Neural crest cell (in vitro differentiated cells): ENCODE results near the gene AGBL5. TPM values are rescaled to one million over a fixed set of nuclear protein-coding genes. Genes with fewer than 3 reads are reported as not detected.

Source experiments
- DNase-seq: peaks from one replicate; pipeline ENCODE4 v3.0.0; 2021; ENCODE audit warnings: low read depth, mixed read lengths, low spot score
- H3K27ac Mint-ChIP-seq: one replicate; pipeline ENCODE4 v1.8.0; 2021; ENCODE audit warnings: mild to moderate bottlenecking, mixed read lengths; ENCODE audit not compliant: unreplicated experiment
- H3K27me3 Mint-ChIP-seq: 2 replicates; pipeline ENCODE4 v1.8.0; 2021; ENCODE audit warnings: low read depth, mild to moderate bottlenecking, mixed read lengths
- H3K36me3 Mint-ChIP-seq: 2 replicates; pipeline ENCODE4 v1.8.0; 2021; ENCODE audit warnings: low read depth, mild to moderate bottlenecking, mixed read lengths
- H3K4me1 Mint-ChIP-seq: 2 replicates; pipeline ENCODE4 v1.8.0; 2021; ENCODE audit warnings: mixed read lengths
- H3K4me3 Mint-ChIP-seq: one replicate; pipeline ENCODE4 v1.8.0; 2021; ENCODE audit warnings: mild to moderate bottlenecking, mixed read lengths
- H3K9me3 Mint-ChIP-seq: 2 replicates; pipeline ENCODE4 v1.8.0; 2021; ENCODE audit warnings: mixed read lengths
- long read RNA-seq: library from polyadenylated mRNA; unstranded; transcript quantifications from one replicate; pipeline ENCODE4 v2.0.0, GENCODE V29; 2020
- total RNA-seq: library from RNA; stranded (reverse); gene quantifications from 2 replicates; pipeline ENCODE4 v1.2.1, GENCODE V29; 2021
- TF ChIP-seq, protein P1 (sequence below): fragments of 200-600 bp; sonication (generic); conservative IDR thresholded peaks from 2 replicates; pipeline ENCODE4 v1.5.0; 2021; ENCODE audit warnings: antibody characterized with exemption, mild to moderate bottlenecking

The AGBL5 gene, protein sequence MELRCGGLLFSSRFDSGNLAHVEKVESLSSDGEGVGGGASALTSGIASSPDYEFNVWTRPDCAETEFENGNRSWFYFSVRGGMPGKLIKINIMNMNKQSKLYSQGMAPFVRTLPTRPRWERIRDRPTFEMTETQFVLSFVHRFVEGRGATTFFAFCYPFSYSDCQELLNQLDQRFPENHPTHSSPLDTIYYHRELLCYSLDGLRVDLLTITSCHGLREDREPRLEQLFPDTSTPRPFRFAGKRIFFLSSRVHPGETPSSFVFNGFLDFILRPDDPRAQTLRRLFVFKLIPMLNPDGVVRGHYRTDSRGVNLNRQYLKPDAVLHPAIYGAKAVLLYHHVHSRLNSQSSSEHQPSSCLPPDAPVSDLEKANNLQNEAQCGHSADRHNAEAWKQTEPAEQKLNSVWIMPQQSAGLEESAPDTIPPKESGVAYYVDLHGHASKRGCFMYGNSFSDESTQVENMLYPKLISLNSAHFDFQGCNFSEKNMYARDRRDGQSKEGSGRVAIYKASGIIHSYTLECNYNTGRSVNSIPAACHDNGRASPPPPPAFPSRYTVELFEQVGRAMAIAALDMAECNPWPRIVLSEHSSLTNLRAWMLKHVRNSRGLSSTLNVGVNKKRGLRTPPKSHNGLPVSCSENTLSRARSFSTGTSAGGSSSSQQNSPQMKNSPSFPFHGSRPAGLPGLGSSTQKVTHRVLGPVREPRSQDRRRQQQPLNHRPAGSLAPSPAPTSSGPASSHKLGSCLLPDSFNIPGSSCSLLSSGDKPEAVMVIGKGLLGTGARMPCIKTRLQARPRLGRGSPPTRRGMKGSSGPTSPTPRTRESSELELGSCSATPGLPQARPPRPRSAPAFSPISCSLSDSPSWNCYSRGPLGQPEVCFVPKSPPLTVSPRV
- 67.2 and 67.7 TPM in 2 replicates for total RNA-seq
- long read RNA-seq, partial matches to known transcripts = 18 of 25 reads
- long read RNA-seq, other reads (novel, unspliced or antisense) = 5 of 25 reads

DNA sequence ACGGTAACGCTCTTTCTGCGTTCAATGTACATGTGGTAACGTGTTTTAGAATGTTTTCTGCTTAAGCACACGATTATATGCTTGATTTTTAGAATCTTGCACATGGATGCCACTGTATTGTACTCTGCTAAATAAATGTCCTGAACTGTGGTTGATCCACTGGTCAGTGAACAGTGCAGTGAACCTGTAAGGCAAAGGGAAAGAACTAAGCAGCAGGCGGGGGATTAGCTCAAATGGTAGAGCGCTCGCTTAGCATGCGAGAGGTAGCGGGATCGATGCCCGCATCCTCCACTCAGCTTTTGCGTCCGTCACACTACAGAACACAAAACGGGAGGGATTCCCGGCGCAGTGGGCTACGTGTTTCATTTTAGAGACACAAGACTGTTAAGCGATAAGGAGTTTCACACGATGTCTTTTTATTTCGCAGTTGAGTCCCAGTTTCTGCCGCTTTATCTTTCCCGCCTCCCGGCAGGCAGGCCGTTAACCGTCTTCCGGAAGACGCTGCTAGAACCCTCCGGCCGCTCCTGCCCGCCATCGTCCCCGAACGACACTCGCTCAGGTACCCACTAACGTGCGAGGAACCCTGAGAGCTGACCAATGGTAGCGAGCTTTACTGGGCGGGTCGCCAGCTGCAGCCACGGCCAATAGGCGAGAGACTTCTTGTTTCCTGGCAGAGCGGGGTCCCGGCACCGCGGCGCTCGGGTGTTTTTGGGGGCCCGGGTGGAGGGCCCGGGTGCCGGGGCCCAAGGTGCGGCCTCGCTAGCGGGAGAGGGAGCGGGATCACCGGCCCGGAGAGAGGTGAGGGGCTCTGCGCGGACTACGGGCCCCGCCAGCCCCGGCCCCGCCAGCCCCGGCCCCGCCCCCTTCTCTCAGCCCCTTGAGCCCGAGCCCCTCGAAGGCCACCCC lies at the start of gene AGBL5:
Gene AGBL5, plus strand, starts transcription at position 673 of the 906 bp plus-strand sequence. CDS start 1,291 bp downstream, outside the sequence.
- peaks cover 22% of the 10 kb centered on the region for H3K27me3 Mint-ChIP-seq
- H3K9me3 Mint-ChIP-seq = peaks cover 5% of the 10 kb centered on the region
- TF ChIP-seq, protein P1, sequence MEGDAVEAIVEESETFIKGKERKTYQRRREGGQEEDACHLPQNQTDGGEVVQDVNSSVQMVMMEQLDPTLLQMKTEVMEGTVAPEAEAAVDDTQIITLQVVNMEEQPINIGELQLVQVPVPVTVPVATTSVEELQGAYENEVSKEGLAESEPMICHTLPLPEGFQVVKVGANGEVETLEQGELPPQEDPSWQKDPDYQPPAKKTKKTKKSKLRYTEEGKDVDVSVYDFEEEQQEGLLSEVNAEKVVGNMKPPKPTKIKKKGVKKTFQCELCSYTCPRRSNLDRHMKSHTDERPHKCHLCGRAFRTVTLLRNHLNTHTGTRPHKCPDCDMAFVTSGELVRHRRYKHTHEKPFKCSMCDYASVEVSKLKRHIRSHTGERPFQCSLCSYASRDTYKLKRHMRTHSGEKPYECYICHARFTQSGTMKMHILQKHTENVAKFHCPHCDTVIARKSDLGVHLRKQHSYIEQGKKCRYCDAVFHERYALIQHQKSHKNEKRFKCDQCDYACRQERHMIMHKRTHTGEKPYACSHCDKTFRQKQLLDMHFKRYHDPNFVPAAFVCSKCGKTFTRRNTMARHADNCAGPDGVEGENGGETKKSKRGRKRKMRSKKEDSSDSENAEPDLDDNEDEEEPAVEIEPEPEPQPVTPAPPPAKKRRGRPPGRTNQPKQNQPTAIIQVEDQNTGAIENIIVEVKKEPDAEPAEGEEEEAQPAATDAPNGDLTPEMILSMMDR = no peak
- H3K27ac Mint-ChIP-seq = peak within 1 kb of the TSS; percentile 98
- peaks cover 15% of the 10 kb centered on the region for H3K36me3 Mint-ChIP-seq
- peak; percentile 93 for DNase-seq
- H3K4me1 Mint-ChIP-seq = peaks cover 32% of the 10 kb centered on the region
- peak within 1 kb of the TSS; percentile 99 for H3K4me3 Mint-ChIP-seq

DNA sequence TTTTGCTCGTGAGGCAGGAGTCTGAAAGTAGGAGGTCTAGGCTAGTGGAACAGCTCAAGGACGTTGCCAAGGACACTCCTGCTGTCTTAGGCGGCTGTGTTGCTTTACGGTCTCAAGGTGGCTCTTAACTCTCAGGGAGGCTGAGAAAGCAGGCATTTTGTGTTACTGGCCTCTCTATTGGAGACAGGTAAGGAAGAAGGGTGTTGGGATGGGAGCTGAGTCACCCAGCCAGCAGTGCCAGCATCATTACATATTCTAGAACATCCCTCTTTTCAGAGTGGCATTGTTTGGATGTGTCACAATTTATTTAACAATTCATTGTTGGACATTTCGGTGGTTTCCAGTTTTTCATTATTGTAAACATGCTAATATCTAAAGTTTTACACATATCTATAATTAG lies 49.5 kb upstream of the AGBL5 start:
- H3K36me3 Mint-ChIP-seq = no peaks in the 10 kb centered on the region
- H3K9me3 Mint-ChIP-seq = no peaks in the 10 kb centered on the region
- TF ChIP-seq, protein P1 = no peak
- H3K27ac Mint-ChIP-seq = no peak overlapping the region
- peaks cover 6% of the 10 kb centered on the region for H3K4me1 Mint-ChIP-seq
- no peak overlapping the region for H3K4me3 Mint-ChIP-seq
- no peaks in the 10 kb centered on the region for H3K27me3 Mint-ChIP-seq
- DNase-seq = no peak

DNA sequence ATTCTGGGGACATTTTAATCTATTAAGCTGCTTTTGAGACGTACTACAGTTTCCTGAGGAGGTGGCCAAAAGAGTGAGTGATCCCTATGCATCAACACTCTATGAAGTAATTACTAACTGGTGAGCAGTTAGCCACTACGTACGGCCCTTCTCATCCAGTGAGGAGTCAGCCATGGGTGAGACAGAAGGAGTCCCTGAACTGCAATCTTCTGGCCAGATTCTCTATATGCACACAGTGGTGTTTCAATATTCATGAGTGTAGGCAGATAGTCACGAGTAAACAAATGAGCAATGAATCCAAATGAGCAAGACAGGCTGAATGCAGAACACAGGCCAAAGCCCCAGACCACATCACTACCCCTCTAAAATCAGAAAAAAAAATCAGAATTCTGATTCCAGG lies 48.5 kb upstream of the AGBL5 start:
- DNase-seq = no peak
- Mint-ChIP-seq H3K27ac (no peak overlapping the region), H3K4me3 (no peak overlapping the region)

DNA sequence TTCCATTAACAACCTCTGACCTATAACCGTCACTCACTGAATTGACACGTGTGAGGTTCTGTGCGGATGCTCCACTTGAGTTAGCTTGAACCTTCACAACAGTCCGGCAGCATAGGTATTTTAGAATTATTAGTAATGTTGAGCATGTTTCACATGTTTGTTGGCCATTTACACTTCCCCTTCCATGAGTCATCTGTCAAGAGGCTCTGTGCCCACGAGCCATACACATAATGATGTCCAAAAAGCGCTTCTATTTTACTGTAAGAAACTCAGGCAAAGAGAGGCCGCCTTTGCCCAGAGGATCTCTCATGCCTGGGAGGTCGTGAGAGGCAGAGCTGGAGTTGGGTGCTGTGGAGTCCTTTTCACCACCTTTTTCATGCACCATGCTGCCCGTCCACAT lies 47.6 kb upstream of the AGBL5 start:
- Mint-ChIP-seq H3K4me3 (no peak overlapping the region), H3K27me3 (no peaks in the 10 kb centered on the region), H3K4me1 (peaks cover 4% of the 10 kb centered on the region), H3K27ac (no peak overlapping the region), H3K9me3 (no peaks in the 10 kb centered on the region), H3K36me3 (no peaks in the 10 kb centered on the region)
- DNase-seq = no peak
- TF ChIP-seq, protein P1 = no peak

More for the DNA sequence above, 48.5 kb upstream of the AGBL5 start:
- Mint-ChIP-seq H3K27me3 (no peaks in the 10 kb centered on the region), H3K36me3 (no peaks in the 10 kb centered on the region), H3K9me3 (no peaks in the 10 kb centered on the region), H3K4me1 (peaks cover 4% of the 10 kb centered on the region)
- TF ChIP-seq, protein P1 = no peak
